GM12891 (cell line): ENCODE data around the gene TTC4.

Source experiments
- POLR2A ChIP-seq: IDR thresholded peaks from 2 replicates; pipeline ENCODE4 v1.6.1; 2011; ENCODE audit warnings: low read depth, low read length, control low read depth
- POLR2AphosphoS5 ChIP-seq: IDR thresholded peaks from 2 replicates; pipeline ENCODE4 v1.6.1; 2011; ENCODE audit warnings: low read depth, low read length, control low read depth
- TAF1 ChIP-seq: IDR thresholded peaks from 2 replicates; pipeline ENCODE4 v1.6.1; 2011; ENCODE audit warnings: low read depth, low read length, control low read depth

GRCh38 chr1:54716299-54717047, 812 bp downstream of the TTC4 start:
- no peak for TF ChIP-seq POLR2A
- no peak for TF ChIP-seq TAF1
- TF ChIP-seq POLR2AphosphoS5: no peak
